Activated T-cell treated with anti-CD3 and anti-CD28 coated beads for 4 hours (primary cell): ENCODE measurements around the gene GLYR1.
"Not testable (repeated sequence)": the region's sequence is repeated elsewhere in the genome, so short reads cannot be mapped to it uniquely, and the experiment has no call there.

Experiments used
- DNase-seq: peaks from one replicate; pipeline ENCODE4 v3.0.0-alpha.2; 2020

GLYR1 gene

DNA sequence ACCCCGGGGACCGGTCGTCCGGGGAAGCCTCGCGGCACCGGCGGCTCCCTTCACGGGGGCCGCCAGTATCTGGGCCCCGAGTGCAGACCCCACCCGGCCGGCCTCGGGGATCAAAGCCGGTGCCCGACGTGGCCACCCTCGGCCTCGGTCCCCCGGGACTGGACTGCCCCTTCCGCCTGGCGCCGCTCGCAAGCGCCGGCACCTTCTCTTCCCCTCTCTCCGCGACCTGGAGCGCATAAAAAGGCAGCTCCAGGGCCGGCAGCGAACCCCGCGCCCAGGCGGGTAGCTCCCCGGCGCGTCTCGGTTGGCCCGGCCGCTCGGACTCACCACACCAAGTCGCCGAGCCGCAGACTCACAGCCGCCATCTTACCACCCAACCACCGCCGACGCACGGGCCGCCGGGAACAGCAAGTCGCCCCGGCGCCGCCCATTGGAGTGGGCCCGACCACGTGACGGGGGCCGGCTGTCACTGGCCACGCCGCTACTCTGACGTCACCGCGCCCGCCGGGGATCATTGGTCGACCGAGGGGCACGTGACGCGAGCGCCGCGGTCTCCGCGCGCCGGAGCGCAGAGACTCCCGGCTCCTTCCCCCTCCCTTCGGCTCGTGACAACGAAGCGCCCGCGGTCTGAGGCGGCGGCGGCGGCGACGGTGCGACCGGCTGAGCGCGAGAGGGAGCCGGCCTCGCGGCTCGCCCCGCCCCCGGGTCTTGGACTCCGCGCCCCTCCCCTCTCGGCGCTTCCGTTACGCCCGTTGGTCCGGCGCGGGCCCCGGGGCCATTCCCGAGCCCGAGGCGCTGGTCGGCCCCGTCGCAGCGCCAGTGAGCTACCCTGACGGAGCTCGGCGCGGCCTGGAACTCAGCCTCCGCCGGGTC is at the start of gene GLYR1, which contains the start of gene UBN1:
TSS of gene GLYR1 (minus strand) at position 388 of the 873 bp plus-strand sequence. CDS start at position 365, 23 bp downstream.
TSS of gene UBN1 (plus strand) at position 581 of the 873 bp plus-strand sequence. CDS start 5,437 bp downstream, outside the sequence.
- peak; percentile 99 for DNase-seq

GRCh38 chr16:4896761-4897160 is 49.7 kb upstream of the GLYR1 start:
- not testable (repeated sequence) for DNase-seq

DNA sequence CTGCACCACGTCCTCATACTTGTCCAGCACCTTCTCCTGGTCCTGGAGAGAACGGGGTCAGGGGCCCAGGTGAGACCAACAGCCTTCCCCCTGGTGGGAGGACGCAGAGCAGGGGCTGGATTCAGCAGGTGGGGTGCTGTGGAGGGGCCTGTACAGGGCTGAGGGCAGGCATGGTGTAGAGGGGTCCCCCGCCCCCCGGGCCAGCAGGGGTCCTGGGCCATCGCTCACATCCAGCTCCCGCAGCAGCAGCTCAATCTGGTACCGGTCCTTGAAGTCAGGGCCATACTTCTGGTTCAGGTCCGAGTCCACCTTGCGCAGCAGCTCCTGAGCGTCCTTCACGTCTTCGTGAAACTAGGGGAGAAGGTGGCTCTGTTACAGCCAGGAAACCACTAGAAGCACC is 48.3 kb upstream of the GLYR1 start:
- DNase-seq: no peak

- DNase-seq: no peak
Measured at GRCh38 chr16:4894276-4895150, 47.4 kb upstream of the GLYR1 start.

DNA sequence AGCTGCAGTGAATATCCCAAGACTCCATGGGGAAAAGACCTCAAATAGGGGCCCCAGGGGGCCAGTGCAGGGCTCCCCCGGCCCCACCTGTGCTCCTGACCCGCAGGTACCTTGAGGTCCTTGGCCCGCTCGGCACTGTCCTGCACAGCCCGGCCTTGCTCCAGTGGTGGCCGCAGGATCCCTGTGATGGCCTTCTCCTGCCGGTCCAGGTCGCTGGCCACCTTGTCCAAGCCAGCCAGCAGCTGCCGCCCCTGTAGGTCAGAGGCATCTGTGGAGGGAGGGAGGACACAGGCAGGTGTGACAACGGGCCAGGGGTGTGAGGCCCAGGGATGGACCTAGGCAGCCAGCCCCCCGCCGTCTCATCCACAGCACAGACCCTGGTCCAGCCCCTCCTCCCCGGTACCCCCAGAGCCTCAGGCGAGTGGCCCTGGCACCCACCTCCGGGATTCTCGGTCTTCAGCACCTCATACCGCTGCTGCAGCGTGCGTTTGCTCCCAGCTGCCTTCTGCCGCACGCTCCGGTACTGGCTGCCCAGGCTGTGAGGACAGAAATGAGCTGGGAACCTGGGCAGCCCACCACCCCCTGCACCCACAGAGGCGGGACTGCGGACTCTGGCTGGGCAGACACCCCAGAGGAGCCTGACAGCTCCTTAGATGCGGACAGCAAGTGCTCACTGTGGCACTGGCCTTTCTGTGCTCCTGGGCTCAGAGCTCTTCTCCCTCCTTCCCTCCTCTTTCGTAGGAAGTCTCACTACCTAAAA is 46.2 kb upstream of the GLYR1 start:
- DNase-seq: no peak

- DNase-seq: no peak
Measured at GRCh38 chr16:4892361-4893102, 45.4 kb upstream of the GLYR1 start.

- no peak for DNase-seq
Measured at GRCh38 chr16:4891886-4892216, 44.8 kb upstream of the GLYR1 start.

- no peak for DNase-seq
Measured at GRCh38 chr16:4891097-4891885, 44.2 kb upstream of the GLYR1 start.

GRCh38 chr16:4890686-4891085 is 43.6 kb upstream of the GLYR1 start:
- no peak for DNase-seq

DNA sequence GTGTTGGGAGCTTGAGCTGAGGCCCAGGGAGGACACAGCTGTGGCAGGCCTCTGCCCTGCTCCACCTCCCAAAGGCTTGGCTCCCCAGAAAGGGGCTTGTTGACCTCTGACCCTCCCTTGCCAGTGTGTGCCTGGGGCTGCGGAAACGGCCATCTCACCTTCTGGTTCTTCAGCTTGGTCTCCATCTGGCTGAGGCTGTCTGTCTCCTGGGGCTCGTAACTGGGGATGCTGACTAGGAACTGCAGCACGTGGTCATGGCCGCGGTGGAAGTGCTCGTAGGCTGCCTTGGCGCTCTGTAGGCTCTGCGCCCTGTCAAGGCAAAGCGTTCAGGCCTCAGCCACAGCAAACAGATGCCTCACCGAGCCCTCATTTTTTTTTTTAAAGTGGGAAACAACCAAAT is 42.9 kb upstream of the GLYR1 start:
- DNase-seq: no peak

DNA sequence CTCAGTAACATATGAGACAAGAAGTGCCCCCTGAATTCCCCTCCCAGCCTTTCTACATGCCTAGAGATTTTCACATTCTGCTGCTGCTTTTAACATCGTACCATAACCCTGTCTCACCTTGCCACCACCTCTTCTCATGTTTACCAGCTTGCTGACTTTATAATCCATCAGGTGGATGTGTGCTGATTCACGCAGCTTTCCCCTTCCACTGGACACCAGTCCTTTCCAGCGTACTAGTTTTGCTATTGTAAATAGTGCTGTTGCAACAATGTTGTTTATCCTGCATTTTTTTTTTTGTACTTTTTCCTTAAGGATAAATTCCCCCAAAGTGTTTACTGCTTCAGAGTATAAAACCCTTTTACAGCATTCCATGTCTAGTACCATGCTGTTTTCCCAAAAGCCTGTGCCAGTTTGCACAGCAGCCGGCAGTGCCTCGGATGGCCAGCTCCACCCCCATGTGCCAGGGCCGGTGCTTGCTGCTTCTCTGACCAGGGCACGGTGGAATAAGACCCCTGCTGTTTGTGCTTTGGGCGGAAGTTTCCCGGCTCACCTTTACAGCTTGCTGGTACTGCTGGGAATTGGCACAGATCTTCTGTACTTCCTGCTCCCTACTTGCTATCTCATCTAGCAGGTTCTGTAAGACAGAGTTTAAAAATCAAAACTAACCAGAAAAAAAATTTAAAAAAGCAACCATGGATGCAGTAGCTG is 41.5 kb upstream of the GLYR1 start:
- no peak for DNase-seq

DNA sequence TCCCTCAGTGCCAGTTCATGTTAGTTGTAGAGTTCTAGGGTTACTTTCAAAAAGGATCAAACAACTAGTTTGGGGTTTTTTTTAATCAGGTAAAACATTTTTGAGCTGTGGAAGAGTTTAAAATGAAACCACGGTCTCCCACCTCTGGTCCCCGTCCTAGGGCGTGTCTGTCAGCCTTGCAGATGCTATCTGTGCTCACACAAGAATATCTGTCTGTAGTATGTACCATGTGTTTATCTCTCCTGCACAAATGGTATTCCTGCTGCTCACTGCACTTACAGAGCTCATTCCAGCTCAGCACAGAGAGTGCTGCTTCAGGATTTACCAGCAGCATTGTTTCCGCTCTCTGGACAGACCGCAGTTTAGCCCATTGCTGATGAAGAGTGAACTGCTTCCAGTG is 39.1 kb upstream of the GLYR1 start:
- no peak for DNase-seq

DNA sequence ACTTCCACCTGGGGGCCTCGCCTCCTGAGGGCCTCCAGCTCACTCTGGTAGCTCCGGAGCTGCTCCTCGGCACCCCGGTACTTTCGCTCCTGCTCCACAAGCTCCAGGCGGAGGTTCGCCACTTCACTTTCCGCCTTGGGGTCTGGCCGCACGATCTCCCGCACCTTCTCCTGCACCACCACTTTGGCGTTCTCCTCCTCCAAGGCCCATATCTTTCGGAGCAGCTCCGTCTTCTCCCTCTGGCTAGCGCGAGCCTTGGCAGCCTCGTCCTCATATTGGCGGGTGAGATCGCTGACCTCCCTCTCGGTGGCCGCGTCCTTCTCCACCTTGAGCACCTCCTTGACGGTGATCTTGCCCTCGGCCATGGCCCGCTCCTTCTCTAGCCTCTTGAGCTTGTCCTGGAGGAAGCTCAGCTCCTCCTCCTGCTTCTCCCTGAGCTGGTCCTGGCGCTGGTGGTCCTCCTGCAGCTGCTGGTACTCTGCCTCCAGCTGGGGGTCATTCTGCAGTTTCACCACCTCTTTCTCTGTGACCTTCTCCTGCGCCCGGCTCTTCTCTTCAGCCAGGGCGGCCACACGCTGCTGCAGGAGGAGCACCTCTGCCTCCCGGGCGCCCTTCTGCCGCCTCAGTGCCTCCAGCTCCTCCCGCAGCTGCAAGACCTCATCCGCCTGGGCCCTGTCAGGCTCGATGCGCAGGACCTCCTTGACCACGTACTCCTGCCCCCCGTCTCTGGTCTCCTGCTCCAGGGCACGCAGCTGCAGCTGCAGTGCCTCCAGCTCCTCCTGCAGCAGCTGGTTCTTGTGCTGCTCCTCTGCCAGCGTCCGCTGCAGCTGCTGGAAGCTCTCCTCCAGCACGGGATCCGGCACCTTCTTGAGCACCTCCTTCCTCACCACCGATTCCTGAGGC is 38.1 kb upstream of the GLYR1 start:
- no peak for DNase-seq

DNA sequence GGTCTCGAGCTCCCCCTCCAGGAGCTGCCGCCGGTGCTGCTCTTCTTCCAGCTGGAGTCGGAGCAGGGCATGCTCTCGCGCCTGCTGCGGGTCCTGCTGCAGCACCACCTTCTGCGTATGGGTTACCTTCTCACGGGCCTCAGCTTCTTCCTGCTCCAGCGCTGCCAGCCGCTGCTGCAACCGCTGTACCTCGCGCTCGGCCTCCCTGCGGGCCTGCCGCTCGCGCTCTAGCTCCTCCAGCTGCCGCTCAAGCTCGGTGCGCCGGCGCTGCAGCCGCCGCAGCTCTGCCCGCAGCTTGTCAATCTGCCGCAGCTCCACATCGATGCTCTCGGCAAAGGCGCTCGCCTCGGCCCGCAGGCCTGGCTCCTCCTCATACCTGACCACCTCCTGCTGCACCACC is 37.1 kb upstream of the GLYR1 start:
- DNase-seq: no peak

- no peak for DNase-seq
Measured at GRCh38 chr16:4883501-4883900, 36.4 kb upstream of the GLYR1 start.

DNA sequence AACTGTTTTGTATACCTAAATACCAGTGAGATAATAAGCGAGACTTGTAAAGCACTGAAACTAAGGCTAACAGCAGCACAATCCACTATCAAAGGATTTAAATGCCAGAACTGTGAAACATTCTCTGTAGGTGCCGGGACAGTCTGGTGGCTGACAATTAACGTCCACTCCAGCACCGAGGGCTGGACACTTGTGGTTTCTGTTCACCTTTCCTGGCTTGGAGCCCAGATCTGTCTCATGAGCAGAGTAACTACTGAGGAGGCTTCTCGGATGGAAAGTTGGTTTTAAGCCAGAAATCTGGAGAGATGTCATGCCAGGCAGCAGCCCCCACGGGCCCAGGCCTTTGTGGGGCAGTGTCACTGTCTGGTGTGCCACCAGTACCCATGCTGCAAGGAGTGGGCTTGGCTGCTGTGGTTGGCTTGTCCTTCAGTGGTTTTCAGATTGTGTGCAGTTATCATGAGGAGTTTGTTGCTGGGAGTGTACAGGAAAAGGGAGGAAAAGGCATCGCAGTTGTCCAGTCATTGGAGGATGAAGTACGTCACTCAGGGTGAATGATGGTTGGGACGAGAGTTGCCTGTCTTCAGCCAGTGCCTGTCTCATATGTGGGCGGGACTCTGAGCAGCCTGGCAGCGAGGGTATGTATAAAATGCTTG is 35.7 kb upstream of the GLYR1 start:
- DNase-seq: no peak

DNA sequence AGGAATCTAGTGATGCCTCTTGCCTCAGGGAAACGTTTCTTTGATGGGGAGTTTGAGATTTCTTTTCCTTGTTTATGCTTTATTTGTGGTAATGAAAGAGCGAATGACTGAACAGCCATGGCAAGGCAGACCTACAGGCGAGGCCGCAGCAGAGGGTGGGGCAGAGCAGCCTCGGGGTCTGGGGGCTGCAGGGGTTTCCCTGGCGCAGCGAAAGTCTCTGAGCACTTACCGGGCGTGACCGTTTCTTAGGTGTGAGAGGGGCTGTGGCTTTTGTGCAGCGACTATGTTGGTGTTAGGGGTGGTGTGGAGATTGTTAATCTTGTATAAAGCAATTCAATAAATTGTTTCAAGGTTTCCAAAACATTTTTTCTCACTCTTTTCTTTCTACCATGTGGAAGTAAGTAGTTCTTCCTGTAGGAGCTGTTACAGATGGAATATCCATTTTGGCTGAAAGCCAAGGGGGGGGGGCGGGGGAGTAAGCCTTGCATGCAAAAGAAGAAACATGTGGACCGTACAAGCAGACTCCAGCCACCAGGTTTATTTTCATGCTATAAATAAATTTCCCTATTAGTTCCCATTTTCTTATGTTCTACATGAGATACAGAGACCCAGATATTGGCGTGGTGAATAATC is 35.0 kb upstream of the GLYR1 start:
- DNase-seq: no peak

DNA sequence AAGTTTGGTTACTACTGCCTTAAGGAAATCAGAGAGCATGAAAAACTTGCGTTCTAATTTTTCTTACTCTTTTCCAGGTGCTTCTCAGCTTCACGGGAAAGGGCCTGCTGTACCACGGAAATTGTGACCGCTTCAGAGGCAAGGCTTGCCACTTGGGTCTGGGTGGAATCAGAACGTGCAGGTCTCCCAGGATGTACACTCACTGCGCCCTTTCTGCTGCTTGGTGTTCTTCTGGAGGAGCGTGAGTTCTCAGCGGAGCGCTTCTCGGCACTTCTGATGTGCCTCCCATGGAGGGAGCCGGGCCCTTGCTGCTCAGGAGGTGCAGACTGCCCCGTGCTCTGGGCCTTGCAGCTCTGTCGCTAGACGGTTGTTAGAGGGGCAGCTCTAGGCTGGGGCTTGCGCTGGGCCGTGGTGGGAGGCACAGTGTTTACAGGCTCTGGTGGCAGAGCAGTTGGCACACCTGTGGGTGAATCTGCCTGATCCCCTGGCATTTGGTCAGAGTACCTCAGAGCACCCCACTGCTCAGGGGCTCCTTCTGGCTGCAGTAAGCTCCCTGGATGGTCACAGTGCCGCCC is 33.0 kb upstream of the GLYR1 start:
- no peak for DNase-seq
